ENCODE results near the gene NCBP2L.

DNA sequence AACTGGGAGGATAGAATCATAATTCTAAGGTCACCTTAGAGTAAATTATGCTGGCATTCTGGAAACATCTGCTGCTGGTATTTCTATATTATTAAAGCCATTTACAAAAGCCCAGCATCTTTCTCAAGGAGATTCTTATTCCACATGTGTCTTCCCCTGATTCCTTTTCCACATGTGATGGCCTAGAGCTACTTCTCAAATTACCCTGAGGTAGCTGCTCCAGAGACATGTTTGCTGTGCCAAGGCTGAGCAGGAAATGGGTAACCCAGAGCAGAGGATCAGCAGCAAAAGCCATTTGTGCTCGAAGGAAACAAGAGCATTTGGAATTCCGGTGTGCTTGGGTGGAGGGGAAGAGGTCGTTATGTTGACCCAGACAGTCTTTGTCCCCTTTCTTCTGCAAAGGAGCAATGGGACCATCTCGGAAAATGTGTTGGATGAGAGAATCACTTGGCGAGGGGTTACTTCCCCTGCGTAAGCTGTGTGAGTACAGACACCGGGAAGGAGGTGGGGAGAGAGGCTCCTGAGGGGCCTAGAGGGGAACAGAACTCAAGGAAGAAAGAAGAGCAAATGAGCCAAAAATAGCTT is 26.6 kb upstream of the NCBP2L start:
- no peak for TF ChIP-seq EZH2 (IDR thresholded peaks at IDR 0.05; ENCODE audit: borderline replicate concordance, low read length)
- TF ChIP-seq, protein P1, sequence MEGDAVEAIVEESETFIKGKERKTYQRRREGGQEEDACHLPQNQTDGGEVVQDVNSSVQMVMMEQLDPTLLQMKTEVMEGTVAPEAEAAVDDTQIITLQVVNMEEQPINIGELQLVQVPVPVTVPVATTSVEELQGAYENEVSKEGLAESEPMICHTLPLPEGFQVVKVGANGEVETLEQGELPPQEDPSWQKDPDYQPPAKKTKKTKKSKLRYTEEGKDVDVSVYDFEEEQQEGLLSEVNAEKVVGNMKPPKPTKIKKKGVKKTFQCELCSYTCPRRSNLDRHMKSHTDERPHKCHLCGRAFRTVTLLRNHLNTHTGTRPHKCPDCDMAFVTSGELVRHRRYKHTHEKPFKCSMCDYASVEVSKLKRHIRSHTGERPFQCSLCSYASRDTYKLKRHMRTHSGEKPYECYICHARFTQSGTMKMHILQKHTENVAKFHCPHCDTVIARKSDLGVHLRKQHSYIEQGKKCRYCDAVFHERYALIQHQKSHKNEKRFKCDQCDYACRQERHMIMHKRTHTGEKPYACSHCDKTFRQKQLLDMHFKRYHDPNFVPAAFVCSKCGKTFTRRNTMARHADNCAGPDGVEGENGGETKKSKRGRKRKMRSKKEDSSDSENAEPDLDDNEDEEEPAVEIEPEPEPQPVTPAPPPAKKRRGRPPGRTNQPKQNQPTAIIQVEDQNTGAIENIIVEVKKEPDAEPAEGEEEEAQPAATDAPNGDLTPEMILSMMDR (IDR thresholded peaks at IDR 0.05; ENCODE audit: low read length): no peak

Measured in OCI-LY1 (cell line).